ENCODE results near the gene MACROD2.
"Not testable (repeated sequence)": the region's sequence is repeated elsewhere in the genome, so short reads cannot be mapped to it uniquely, and the experiment has no call there.

The MACROD2 gene

GRCh38 chr20:15140286-15140685 lies 1145.0 kb downstream of the MACROD2 start:
- DNase-seq (ENCODE audit: low spot score) (no peak), FAIRE-seq (no peak)

- DNase-seq (ENCODE audit: low spot score); FAIRE-seq: not testable (repeated sequence)
Measured at GRCh38 chr20:15140940-15141339, 1145.6 kb downstream of the MACROD2 start.

GRCh38 chr20:15141861-15142260 lies 1146.5 kb downstream of the MACROD2 start:
- no peak for FAIRE-seq
- DNase-seq (ENCODE audit: low spot score) = no peak

GRCh38 chr20:15143478-15143877 lies 1148.2 kb downstream of the MACROD2 start:
- DNase-seq (ENCODE audit: low spot score) (no peak), FAIRE-seq (no peak)

GRCh38 chr20:15144916-15145315 lies 1149.6 kb downstream of the MACROD2 start:
- DNase-seq (ENCODE audit: low spot score) = no peak
- FAIRE-seq = no peak

- DNase-seq (ENCODE audit: low spot score) = no peak
- no peak for FAIRE-seq
Measured at GRCh38 chr20:15146948-15147347, 1151.6 kb downstream of the MACROD2 start.

GRCh38 chr20:15154070-15154469 lies 1158.8 kb downstream of the MACROD2 start:
- no peak for DNase-seq (ENCODE audit: low spot score)
- no peak for FAIRE-seq

- FAIRE-seq = no peak
Measured at GRCh38 chr20:15155848-15156401, 1160.6 kb downstream of the MACROD2 start.

GRCh38 chr20:15158533-15158932 lies 1163.2 kb downstream of the MACROD2 start:
- FAIRE-seq (no peak), DNase-seq (ENCODE audit: low spot score) (no peak)

More at GRCh38 chr20:15155848-15156401, 1160.6 kb downstream of the MACROD2 start:
- no peak for DNase-seq (ENCODE audit: low spot score)

- FAIRE-seq (no peak), DNase-seq (ENCODE audit: low spot score) (no peak)
Measured at GRCh38 chr20:15162079-15162647, 1166.8 kb downstream of the MACROD2 start.

- DNase-seq (ENCODE audit: low spot score) = no peak
Measured at GRCh38 chr20:15163632-15164031, 1168.3 kb downstream of the MACROD2 start.

GRCh38 chr20:15164726-15165125 lies 1169.4 kb downstream of the MACROD2 start:
- FAIRE-seq (no peak), DNase-seq (ENCODE audit: low spot score) (no peak)

More at GRCh38 chr20:15163632-15164031, 1168.3 kb downstream of the MACROD2 start:
- no peak for FAIRE-seq

- FAIRE-seq (peak; percentile 77), DNase-seq (ENCODE audit: low spot score) (no peak)
Measured at GRCh38 chr20:15166744-15167143, 1171.4 kb downstream of the MACROD2 start.

- DNase-seq (ENCODE audit: low spot score) (no peak), FAIRE-seq (no peak)
Measured at GRCh38 chr20:15171016-15171415, 1175.7 kb downstream of the MACROD2 start.

- no peak for DNase-seq (ENCODE audit: low spot score)
- FAIRE-seq = no peak
Measured at GRCh38 chr20:15176929-15177328, 1181.6 kb downstream of the MACROD2 start.

GRCh38 chr20:15178581-15178980 lies 1183.3 kb downstream of the MACROD2 start:
- DNase-seq (ENCODE audit: low spot score) (no peak), FAIRE-seq (no peak)

GRCh38 chr20:15179381-15179780 lies 1184.1 kb downstream of the MACROD2 start:
- FAIRE-seq = no peak
- DNase-seq (ENCODE audit: low spot score) = no peak

GRCh38 chr20:15179781-15180180 lies 1184.5 kb downstream of the MACROD2 start:
- DNase-seq (ENCODE audit: low spot score) (no peak), FAIRE-seq (no peak)

GRCh38 chr20:15185322-15185721 lies 1190.0 kb downstream of the MACROD2 start:
- no peak for DNase-seq (ENCODE audit: low spot score)
- FAIRE-seq = no peak

- no peak for FAIRE-seq
- no peak for DNase-seq (ENCODE audit: low spot score)
Measured at GRCh38 chr20:15185913-15186312, 1190.6 kb downstream of the MACROD2 start.

GRCh38 chr20:15187612-15188011 lies 1192.3 kb downstream of the MACROD2 start:
- no peak for FAIRE-seq
- DNase-seq (ENCODE audit: low spot score) = no peak

GRCh38 chr20:15188415-15188814 lies 1193.1 kb downstream of the MACROD2 start:
- DNase-seq (ENCODE audit: low spot score) (no peak), FAIRE-seq (no peak)

- no peak for DNase-seq (ENCODE audit: low spot score)
Measured at GRCh38 chr20:15191082-15191723, 1195.9 kb downstream of the MACROD2 start.

More at GRCh38 chr20:15191082-15191723, 1195.9 kb downstream of the MACROD2 start:
- no peak for FAIRE-seq

Measured in RCC 7860 (cell line).